Fibroblast of gingiva (primary cell): Measurements from ENCODE around the gene ZNF559.
"Not testable (repeated sequence)": the region's sequence is repeated elsewhere in the genome, so short reads cannot be mapped to it uniquely, and the experiment has no call there.

ENCODE experiments used
- DNase-seq: peaks from one replicate; pipeline ENCODE4 v3.0.0-alpha.2; 2011; ENCODE audit warnings: low read depth

Gene ZNF559

DNA sequence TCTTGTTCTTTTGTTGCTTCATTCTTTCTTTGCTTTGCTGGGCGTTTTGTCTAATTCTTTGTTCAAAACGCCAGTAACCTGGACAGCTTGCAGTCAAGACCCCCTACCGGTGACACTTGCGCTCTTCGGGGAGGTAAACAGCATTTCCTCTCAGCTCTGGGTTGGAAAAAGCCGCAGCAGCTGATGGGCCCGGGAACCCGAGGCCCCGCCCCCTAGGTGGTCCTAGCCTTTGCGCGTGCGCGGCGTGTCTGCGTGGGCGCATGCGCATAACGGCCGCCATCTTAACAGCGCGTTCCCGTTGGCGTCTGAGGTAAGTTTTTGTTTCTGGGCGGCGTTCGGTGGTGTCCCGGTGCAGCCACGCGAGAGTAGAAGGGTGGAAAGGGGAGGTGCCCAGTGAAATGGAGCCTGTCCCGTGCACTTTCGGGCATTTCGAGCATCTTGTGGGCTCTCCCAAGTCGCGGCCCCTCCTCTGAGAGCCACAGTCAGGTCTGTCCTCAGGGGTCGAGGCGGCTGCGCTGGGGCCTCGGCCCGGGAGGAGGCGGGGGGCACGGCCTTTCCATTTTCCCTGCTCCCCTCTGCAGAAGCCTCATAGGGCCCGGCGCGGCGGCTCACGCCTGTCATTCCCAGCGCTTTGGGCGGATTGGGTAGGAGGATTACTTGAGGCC, at the start of gene ZNF559:
Gene ZNF559 (plus strand): TSS at position 261 of the 665 bp plus-strand sequence. CDS start 14,371 bp downstream, outside the sequence.
- peak; percentile 95 for DNase-seq

DNA sequence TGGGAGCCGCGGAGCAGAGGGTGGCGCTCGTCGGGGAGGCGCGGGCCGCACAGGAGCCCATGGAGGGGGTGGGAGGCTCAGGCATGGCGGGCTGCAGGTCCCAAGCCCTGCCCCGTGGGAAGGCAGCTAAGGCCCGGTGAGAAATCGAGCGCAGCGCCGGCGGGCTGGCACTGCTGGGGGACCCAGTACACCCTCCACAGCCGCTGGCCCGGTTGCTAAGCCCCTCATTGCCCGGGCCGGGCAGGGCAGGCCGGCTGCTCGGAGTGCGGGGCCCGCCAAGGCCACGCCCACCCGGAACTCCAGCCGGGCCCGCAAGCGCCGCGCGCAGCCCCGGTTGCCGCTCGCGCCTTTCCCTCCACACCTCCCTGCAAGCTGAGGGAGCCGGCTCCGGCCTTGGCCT, 40.5 kb upstream of the ZNF559 start:
- not testable (repeated sequence) for DNase-seq

DNA sequence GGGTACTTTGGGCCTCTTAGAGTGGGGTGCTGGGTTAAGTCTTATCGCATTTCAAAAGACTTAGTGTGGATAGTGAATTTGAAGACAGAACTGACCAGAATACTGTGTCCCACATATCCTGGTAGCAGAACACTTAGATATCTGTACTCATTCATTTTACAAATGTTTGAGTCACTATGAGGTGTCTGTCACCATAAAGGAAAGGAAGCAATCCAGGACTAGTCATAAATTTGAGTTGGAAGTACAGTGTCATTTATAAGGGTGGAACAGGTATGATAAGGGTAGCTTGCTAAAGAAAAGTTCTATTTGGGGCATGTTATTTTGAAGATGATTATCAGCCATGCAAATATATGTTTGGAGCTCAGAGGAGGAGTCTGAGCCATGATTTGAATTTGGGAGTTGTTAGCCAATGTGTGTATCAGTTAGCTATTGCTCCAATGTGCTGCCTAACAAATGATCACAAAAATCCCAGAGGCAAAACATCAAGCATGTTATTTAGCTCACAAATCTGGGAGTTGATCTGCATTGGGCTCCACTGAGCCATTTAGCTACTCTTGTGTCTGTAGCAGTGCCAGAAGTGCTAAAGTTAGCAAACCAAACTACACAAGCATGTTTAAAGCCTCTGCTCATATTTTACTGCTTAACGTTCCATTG, 34.6 kb upstream of the ZNF559 start:
- no peak for DNase-seq

DNA sequence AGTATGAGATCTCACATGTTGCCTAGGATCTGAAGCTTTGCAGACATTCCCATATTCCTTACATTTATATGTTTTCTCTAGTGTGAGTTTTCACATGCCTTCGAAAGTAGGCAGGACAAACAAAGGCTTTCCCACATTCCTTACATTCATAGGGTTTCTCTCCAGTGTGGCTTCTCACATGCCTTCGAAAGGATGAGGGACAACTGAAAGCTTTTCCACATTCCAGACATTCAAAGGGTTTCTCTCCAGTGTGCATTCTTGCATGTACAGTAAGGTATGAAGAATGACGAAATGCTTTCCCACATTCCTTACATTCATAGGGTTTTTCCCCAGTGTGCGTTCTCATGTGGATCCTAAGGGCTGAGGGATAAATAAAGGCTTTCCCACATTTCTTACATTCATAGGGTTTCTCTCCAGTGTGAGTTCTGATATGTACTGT, 28.5 kb upstream of the ZNF559 start:
- DNase-seq, result no peak

DNA sequence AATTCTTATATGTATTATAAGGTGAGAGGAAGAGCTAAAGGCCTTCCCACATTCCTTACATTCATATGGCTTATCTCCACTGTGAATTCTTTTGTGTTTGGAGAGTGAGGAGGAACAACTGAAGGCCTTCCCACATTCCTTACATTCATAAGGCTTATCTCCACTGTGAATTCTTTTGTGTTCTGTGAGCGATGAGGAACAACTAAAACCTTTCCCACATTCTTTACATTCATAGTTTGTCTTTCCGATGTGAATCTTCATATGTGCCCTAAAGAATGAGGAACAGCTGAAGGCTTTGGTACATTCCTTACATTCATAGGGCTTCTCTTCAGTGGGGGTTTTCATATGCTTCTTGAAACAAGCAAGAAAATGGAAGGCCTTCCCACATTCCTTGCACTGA, 27.6 kb upstream of the ZNF559 start:
- DNase-seq, result no peak

DNA sequence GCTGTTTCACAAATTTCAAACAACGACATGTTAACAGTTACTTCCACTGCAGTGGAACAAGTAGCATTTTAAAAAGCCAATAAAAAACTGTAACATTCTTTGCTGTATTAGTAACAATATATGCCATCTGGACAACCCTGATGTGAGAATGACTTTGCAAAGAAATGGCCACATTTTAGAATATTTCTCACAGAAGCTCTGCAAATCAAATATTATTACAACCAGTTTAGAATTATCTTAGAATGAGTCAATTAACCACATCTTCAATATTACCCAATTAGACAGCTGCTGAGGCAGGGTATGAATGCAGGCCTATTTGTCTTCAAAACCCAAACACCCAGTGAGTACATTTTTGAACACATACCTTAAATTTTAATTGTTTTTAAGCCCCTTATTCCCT, 17.5 kb upstream of the ZNF559 start:
- DNase-seq, result peak; percentile 43

DNA sequence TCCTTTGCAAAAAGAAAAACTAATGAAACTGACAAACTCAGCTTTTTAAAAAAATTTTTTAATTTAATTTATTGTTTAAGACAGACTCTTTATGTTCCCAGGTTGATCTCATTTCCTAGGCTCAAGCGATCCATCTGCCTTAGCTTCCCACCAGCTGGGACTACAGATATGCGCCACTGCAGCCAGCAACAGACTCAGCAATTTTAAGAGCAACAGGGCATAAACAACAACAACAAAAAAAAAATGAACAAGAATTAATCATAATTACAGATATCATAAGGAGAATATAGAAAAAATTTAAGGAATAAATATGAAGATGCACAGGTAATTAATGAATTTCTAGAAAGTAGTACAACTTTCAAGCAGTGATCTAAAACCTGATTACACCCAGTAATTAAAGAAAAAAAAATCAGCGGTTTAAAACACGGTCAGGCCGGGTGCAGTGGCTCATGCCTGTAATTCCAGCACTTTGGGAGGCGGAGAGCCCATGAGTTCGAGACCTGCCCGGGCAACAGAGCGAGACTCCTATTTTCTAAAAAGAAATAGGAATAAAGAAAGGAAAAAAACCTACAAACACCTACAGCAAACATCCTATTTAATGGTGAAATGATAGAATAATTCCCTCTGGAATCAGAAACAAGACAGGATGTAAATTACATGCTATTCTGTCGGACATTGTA, 15.7 kb upstream of the ZNF559 start:
- DNase-seq, result no peak

DNA sequence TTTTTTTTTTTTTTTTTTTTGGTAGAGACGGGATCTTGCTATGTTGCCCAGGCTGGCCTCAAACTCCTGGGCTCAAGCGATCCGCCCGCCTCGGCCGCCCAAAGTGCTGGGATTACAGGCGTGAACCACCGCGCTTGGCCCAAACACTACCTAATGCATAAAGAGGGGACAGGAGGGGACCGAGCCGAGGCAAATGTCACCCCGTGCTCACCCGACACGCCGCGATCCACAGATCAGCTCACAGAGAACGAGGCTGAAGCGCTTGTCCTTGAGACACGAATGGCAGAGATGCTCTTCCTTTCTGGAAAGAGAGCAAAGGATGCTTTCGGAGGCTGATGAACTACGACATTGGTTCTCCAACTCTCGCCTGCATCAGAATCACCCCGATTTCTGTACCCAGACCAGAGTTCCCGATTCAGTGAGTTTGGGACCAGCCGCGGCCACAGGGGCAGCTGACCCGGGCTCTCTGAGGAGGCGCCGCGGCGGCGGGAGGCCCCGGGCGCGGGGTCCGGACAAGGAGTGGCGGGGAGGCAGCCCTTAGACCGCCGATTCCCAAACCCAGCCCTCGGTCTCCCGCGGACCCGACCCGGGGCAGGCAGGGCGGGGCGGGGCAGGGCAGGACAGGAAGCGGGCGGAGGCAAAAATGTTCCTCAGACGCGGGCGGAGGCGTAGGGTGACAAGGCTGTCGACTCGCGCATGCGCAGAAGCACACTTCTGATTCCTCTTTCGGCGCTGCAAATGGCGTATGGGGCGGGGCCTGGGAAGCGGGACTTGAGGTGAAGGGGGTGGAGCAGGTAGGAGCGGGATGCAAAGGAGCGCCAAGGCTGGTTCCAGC, 14.6 kb upstream of the ZNF559 start, which contains the start of gene ZNF699:
Gene ZNF699 (minus strand): TSS at position 700 of the 835 bp plus-strand sequence. CDS start 4,719 bp downstream, outside the sequence.
- peak; percentile 97 for DNase-seq

DNA sequence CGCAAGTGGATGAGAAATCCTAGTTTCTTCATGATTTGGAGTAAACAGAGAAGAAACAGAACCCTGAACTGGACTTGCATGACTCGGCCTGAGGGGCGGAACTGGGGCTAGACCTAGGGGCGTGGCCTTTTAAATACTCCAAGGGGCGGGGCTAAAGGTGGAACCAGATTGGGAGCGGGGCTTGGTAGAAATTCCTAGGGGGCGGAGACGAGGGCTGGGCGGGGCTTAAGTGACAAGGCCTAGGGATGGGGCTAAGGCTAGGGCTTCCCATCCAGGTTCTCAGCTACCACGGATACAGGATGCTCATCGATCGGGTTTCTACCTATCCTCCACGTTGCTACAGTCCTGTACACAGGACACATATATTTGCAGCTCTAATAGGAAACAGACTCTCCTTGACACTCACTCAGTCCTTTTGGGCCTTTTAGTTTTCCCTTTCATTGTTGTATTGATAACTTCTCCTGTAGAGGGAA, 14.0 kb upstream of the ZNF559 start:
- DNase-seq, result no peak

DNA sequence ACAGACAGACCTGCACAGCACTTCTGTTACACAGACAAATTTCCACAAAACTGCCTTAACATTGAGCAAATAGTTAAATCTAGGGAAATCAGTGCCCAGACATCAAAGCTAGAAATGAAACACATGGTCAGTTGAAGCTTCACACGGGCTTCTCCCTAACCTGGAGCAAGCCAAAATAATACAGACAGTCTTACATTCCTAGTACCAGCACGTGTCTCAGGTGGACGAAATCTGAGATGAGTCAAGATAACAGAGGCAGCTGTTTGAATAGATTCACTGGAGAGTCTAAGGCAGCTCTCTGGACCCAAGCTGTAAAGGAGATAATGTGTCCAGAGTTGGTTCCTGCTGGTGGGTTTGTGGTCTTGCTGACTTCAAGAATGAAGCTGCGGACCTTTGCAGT, 10.2 kb upstream of the ZNF559 start:
- no peak for DNase-seq

DNA sequence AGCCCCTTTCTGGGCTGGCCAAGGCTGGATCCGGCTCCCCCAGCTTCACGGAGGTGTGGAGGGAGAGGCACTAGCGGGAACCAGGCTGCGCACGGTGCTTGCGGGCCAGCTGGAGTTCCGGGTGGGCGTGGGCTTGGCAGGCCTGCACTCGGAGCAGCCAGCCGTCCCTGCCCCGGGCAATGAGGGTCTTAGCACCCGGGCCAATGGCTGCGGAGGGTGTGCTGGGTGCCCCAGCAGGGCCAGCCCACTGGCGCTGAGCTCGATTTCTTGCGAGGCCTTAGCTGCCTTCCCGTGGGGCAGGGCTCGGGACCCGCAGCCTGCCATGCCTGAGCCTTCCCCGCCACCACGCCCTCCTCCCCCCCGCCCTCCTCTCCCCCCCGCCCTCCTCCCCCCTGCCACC, 2.6 kb upstream of the ZNF559 start:
- DNase-seq, result no peak

DNA sequence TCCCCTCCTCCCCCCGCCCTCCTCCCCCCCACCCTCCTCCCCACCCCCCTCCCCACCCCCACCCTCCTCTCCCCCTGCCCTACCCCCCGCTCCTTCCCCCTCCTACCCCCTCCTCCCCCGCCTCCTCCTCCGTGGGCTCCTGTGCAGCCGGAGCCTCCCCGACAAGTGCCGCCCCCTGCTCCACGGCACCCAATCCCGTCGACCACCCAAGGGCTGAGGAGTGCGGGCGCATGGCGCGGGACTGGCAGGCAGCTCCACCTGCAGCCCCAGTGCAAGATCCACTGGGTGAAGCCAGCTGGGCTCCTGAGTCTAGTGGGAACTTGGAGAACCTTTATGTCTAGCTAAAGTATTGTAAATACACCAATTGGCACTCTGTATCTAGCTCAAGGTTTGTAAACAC, 2.2 kb upstream of the ZNF559 start:
- DNase-seq, result not testable (repeated sequence)

DNA sequence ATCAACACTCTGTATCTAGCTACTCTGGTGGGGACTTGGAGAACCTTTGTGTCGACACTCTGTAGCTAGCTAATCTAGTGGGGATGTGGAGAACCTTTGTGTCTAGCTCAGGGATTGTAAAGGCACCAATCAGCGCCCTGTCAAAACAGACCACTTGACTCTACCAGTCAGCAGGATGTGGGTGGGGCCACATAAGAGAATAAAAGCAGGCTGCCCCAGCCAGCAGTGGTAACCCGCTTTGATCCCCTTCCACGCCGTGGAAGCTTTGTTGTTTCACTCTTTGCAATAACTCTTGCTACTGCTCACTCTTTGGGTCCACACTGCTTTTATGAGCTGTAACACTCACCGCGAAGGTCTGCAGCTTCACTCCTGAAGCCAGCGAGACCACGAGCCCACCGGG, 1.8 kb upstream of the ZNF559 start:
- DNase-seq, result not testable (repeated sequence)

DNA sequence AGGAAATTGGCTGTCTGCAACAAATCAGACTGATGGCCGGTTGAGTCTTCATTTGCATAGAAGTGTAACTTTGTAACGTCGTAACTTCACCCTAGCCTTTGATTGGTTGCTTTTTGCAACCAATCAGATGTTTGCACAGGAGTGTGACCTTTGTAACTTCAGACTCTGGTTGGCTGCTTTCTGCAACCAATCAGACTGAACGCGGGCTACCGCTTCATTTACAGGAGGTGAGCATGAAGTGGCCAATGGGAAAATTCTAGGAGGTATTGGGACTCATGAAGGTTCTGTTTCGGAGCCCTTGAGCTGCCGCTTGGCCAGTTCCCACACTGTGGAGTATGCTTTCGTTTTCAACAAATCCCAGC, 441 bp upstream of the ZNF559 start:
- DNase-seq, result peak; percentile 91

DNA sequence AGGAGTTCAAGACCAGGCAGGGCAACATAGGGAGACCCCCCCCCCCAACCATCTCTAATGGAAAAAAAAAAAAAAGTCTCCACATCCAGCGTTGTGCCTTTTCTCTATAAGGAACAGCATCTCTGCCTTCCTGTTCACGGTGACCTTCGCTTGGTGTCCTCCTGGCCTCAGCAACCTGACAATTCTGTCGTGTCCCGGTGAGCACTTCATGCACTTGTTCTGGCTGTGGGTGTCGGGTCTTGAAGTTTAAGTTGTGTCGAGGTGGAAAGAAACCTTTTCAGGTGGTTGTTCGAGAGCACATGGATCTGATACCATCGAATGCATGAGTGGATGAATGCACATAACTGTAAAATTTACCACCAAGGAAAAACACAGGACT, 594 bp downstream of the ZNF559 start:
- no peak for DNase-seq

DNA sequence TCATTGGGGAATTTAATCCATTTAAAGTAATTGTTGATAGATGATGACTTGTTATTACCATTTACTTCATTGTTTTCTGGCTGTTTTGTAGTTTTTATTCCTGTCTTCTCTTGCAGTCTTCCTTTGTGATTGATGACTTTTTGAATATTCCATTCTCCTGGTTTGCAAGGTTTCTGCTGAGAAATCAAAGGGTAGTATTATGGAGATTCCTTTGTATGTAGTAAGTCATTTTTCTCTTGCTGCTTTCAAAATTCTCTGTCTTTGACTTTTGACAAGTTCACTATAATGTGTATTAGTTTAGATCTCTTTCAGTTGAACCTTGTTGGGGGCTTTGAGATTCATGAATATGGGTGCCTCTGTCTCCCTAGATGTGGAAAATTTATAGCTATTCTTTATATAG, 6.0 kb downstream of the ZNF559 start:
- no peak for DNase-seq

DNA sequence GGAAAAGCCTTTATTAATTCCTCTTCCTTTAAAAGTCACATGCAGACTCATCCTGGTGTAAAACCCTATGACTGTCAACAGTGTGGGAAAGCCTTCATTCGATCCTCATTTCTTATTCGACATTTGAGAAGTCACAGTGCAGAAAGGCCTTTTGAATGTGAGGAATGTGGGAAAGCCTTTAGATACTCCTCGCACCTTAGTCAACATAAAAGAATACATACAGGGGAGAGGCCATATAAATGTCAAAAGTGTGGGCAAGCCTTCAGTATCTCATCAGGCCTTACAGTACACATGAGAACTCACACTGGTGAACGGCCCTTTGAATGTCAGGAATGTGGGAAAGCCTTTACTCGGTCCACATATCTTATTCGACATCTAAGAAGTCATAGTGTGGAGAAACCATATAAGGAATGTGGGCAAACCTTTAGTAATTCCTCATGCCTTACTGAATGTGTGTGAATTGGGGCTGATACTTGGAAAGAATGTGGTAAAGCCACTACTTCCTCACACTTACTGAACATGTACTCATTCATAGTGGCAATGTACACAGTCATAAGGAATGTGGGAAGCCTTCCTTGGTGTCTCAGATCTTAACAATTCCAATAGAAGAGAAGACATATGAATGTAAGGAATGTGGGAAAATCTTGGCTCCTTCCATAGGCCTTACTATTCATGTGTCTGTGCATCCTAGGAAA, 18.8 kb downstream of the ZNF559 start:
- DNase-seq, result no peak

DNA sequence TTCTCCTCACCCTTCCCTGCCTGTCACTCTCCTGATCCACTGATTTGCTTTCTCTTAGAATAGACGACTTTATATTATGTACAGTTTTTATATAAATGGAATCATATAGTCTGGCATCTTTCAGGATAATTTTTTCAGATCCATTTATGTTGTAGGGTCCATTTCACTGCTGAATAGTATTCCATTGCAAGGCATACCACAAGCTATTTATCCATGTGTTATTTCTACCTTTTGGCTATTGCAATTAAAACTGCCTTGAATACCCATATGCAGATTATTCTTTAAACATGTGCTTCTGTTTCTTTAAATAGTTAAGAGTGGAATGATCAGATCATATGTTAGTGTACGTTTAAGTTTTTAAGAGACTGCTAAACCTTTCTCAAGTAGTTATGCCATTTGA, 21.0 kb downstream of the ZNF559 start:
- no peak for DNase-seq

DNA sequence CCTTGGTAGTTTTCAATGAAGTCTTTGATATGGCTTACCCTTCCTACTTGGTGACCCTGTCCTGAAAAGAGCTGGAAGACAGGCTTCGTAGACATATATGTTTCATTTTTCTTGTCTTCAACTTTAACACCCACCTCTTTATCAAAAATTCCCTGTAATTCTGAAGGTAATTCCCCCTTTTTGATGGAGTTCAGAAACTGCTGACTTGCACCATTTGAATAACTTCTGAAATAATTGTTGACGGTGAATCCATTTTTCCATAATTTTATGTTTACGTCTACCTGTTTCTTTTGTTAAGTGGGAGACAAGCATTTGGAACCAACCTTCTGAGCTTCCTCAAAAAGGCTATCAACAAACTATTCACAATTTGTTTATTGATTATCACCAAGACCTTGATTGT, 24.3 kb downstream of the ZNF559 start:
- no peak for DNase-seq

DNA sequence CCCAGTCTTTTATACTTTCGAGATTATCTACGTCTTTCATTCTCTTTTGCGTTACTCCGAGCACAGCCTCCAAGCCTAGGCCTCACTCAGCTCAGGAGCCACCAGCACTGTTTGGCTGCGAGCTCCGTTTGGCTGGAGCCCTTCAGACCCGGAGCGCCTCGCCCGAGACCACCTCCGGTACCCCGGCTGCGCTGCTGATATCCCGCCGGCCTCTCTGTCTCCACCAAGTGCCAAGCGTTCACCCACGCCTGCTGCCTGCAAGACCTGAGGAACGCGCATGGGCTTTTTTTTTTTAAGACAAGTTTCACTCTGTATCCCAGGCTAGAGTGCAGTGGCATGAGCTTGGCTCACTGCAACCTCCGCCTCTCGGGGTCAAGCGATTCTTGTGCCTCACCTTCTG, 24.7 kb downstream of the ZNF559 start:
- no peak for DNase-seq

DNA sequence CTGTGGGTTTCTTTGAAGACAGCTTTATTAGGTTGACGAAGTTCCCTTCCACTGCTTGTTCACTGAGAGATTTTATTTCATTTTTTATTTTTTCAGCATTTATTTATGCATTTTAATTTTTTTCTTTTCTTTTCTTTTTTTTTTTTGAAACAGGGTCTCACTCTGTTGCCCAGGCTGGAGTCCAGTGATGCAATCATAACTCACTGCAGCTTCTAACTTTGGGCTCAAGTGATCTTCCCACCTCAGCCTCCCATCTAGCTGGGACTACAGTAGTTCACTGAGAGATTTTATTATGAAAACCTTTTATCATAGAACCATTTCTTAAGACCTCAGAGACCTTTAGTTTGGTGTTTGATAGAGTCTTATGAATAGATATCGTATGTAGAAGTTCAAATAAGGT, 28.5 kb downstream of the ZNF559 start:
- DNase-seq, result no peak

DNA sequence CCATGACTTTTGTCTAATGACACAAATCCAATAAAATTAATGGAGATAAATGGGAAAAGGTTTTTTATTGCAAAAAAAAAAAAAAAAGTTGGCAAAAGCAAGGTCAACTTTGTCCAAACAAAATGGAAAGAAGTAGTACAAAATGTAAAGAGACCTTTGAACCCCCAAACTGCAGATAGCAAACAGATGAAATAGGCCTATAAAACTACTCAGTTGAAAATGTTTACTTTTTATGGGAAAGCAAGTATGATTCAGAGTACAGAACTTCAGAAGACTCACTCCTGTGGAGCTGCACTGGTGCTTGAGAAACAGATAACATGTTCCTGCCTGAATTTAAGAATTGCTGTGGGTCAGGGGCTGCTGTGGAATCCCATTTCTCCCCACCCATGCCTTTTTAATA, 29.0 kb downstream of the ZNF559 start:
- DNase-seq, result no peak
